MG63 (cell line): Measurements from ENCODE around the gene IFT80. TPM values are rescaled to one million over a fixed set of nuclear protein-coding genes. Genes with fewer than 3 reads are reported as not detected.
A peak's percentile ranks its signal among the peaks of the same experiment; 100 is the strongest.
"Not testable (repeated sequence)": the region's sequence is repeated elsewhere in the genome, so short reads cannot be mapped to it uniquely, and the experiment has no call there.

Experiments
- DNase-seq: peaks from one replicate; pipeline ENCODE4 v3.0.0-alpha.2; 2020
- H3K27me3 ChIP-seq: fragments of 250-450 bp; sonication (Bioruptor Pico); 2 replicates; pipeline ENCODE4 v1.5.1; 2020; ENCODE audit warnings: mild to moderate bottlenecking, moderate library complexity
- H3K36me3 ChIP-seq: fragments of 250-450 bp; sonication (Bioruptor Pico); 2 replicates; pipeline ENCODE4 v1.5.1; 2020; ENCODE audit warnings: mild to moderate bottlenecking, moderate library complexity
- H3K4me3 ChIP-seq: fragments of 250-450 bp; sonication (Bioruptor Pico); 2 replicates; pipeline ENCODE4 v1.5.1; 2020; ENCODE audit warnings: mild to moderate bottlenecking, moderate library complexity
- H3K9me3 ChIP-seq: fragments of 250-450 bp; sonication (Bioruptor Pico); 2 replicates; pipeline ENCODE4 v1.5.1; 2020; ENCODE audit warnings: mild to moderate bottlenecking, moderate library complexity
- total RNA-seq: library from RNA; depleted of rRNA; stranded (reverse); fragments of >200 nt; shearing (Covaris generic); gene quantifications from 2 replicates; pipeline ENCODE4 v1.2.3, GENCODE V29; 2014; ENCODE audit warnings: low replicate concordance

IFT80 gene
- total RNA-seq, 1 experiment from 2014 or later, result 22.9 TPM

- Histone ChIP-seq H3K36me3 (peaks cover 19% of the 10 kb centered on the region), H3K27me3 (no peaks in the 10 kb centered on the region), H3K9me3 (no peaks in the 10 kb centered on the region), H3K4me3 (no peak overlapping the region)
- peak; percentile 85 for DNase-seq
Measured at GRCh38 chr3:160376681-160377080, 22.3 kb downstream of the IFT80 start.

GRCh38 chr3:160374925-160375324 lies 24.1 kb downstream of the IFT80 start:
- no peaks in the 10 kb centered on the region for H3K9me3 ChIP-seq
- no peak overlapping the region for H3K4me3 ChIP-seq
- H3K27me3 ChIP-seq, result no peaks in the 10 kb centered on the region
- DNase-seq, result no peak
- peaks cover 19% of the 10 kb centered on the region for H3K36me3 ChIP-seq

GRCh38 chr3:160374472-160374871 lies 24.6 kb downstream of the IFT80 start:
- DNase-seq, result no peak
- Histone ChIP-seq H3K4me3 (no peak overlapping the region), H3K27me3 (no peaks in the 10 kb centered on the region), H3K36me3 (peaks cover 19% of the 10 kb centered on the region), H3K9me3 (no peaks in the 10 kb centered on the region)

- DNase-seq, result no peak
- Histone ChIP-seq H3K4me3 (no peak overlapping the region), H3K36me3 (peaks cover 19% of the 10 kb centered on the region), H3K9me3 (no peaks in the 10 kb centered on the region), H3K27me3 (no peaks in the 10 kb centered on the region)
Measured at GRCh38 chr3:160373655-160374054, 25.4 kb downstream of the IFT80 start.

GRCh38 chr3:160372780-160373179 lies 26.2 kb downstream of the IFT80 start:
- peak; percentile 63 for DNase-seq
- no peaks in the 10 kb centered on the region for H3K27me3 ChIP-seq

GRCh38 chr3:160370987-160371857 lies 27.8 kb downstream of the IFT80 start:
- peaks cover 17% of the 10 kb centered on the region for H3K36me3 ChIP-seq
- DNase-seq, result no peak
- H3K27me3 ChIP-seq, result no peaks in the 10 kb centered on the region
- no peaks in the 10 kb centered on the region for H3K9me3 ChIP-seq
- H3K4me3 ChIP-seq, result no peak overlapping the region

More at GRCh38 chr3:160372780-160373179, 26.2 kb downstream of the IFT80 start:
- Histone ChIP-seq H3K4me3 (no peak overlapping the region), H3K36me3 (peaks cover 19% of the 10 kb centered on the region), H3K9me3 (no peaks in the 10 kb centered on the region)

GRCh38 chr3:160369784-160370183 lies 29.2 kb downstream of the IFT80 start:
- H3K36me3 ChIP-seq, result peaks cover 6% of the 10 kb centered on the region
- H3K27me3 ChIP-seq, result no peaks in the 10 kb centered on the region
- no peaks in the 10 kb centered on the region for H3K9me3 ChIP-seq
- no peak overlapping the region for H3K4me3 ChIP-seq
- no peak for DNase-seq

- Histone ChIP-seq H3K36me3 (peaks cover 8% of the 10 kb centered on the region), H3K9me3 (no peaks in the 10 kb centered on the region; the same call in 1 of the 2 replicates), H3K27me3 (no peaks in the 10 kb centered on the region), H3K4me3 (no peak overlapping the region)
- DNase-seq, result no peak
Measured at GRCh38 chr3:160368804-160369203, 30.2 kb downstream of the IFT80 start.

GRCh38 chr3:160365869-160366522 lies 33.0 kb downstream of the IFT80 start:
- DNase-seq, result no peak
- H3K27me3 ChIP-seq, result no peaks in the 10 kb centered on the region
- H3K4me3 ChIP-seq, result no peak overlapping the region
- H3K36me3 ChIP-seq, result peaks cover 8% of the 10 kb centered on the region; the same call in 1 of the 2 replicates
- no peaks in the 10 kb centered on the region; the same call in 1 of the 2 replicates for H3K9me3 ChIP-seq

- not testable (repeated sequence) for DNase-seq, H3K27me3 ChIP-seq, H3K4me3 ChIP-seq, H3K9me3 ChIP-seq, H3K36me3 ChIP-seq
Measured at GRCh38 chr3:160362896-160363295, 36.1 kb downstream of the IFT80 start.

- no peak for DNase-seq
- H3K4me3 ChIP-seq, result no peak overlapping the region
- H3K27me3 ChIP-seq, result no peaks in the 10 kb centered on the region
- H3K36me3 ChIP-seq, result no peaks in the 10 kb centered on the region
- H3K9me3 ChIP-seq, result no peaks in the 10 kb centered on the region
Measured at GRCh38 chr3:160355826-160356225, 43.2 kb downstream of the IFT80 start.

GRCh38 chr3:160346511-160346910 lies 52.5 kb downstream of the IFT80 start:
- Histone ChIP-seq H3K4me3 (no peak overlapping the region), H3K27me3 (no peaks in the 10 kb centered on the region)
- no peak for DNase-seq

GRCh38 chr3:160343132-160343531 lies 55.9 kb downstream of the IFT80 start:
- Histone ChIP-seq H3K4me3 (no peak overlapping the region), H3K9me3 (no peaks in the 10 kb centered on the region), H3K27me3 (no peaks in the 10 kb centered on the region), H3K36me3 (no peaks in the 10 kb centered on the region)
- no peak for DNase-seq

More at GRCh38 chr3:160346511-160346910, 52.5 kb downstream of the IFT80 start:
- no peaks in the 10 kb centered on the region for H3K36me3 ChIP-seq
- H3K9me3 ChIP-seq, result no peaks in the 10 kb centered on the region

GRCh38 chr3:160340351-160340750 lies 58.7 kb downstream of the IFT80 start:
- H3K9me3 ChIP-seq, result no peaks in the 10 kb centered on the region
- H3K27me3 ChIP-seq, result no peaks in the 10 kb centered on the region
- H3K36me3 ChIP-seq, result no peaks in the 10 kb centered on the region
- no peak overlapping the region for H3K4me3 ChIP-seq
- DNase-seq, result no peak

GRCh38 chr3:160331127-160331937 lies 67.7 kb downstream of the IFT80 start:
- no peak for DNase-seq
- Histone ChIP-seq H3K9me3 (no peaks in the 10 kb centered on the region), H3K4me3 (no peak overlapping the region), H3K27me3 (no peaks in the 10 kb centered on the region), H3K36me3 (no peaks in the 10 kb centered on the region)

GRCh38 chr3:160330690-160331089 lies 68.3 kb downstream of the IFT80 start:
- no peak for DNase-seq
- H3K9me3 ChIP-seq, result no peaks in the 10 kb centered on the region
- H3K36me3 ChIP-seq, result no peaks in the 10 kb centered on the region
- no peaks in the 10 kb centered on the region for H3K27me3 ChIP-seq
- no peak overlapping the region for H3K4me3 ChIP-seq

- Histone ChIP-seq H3K27me3 (no peaks in the 10 kb centered on the region), H3K36me3 (no peaks in the 10 kb centered on the region), H3K9me3 (no peaks in the 10 kb centered on the region), H3K4me3 (no peak overlapping the region)
- no peak for DNase-seq
Measured at GRCh38 chr3:160330109-160330508, 68.9 kb downstream of the IFT80 start.
